HG03457 (cell line): ENCODE measurements around the gene AMOT.
A peak's percentile ranks its signal among the peaks of the same experiment; 100 is the strongest.
"Not testable (repeated sequence)": the region's sequence is repeated elsewhere in the genome, so short reads cannot be mapped to it uniquely, and the experiment has no call there.

Experiments used
- ATAC-seq: cut with Tn5 transposase; IDR thresholded peaks from one replicate; pipeline ENCODE4 v1.9.1; 2021; ENCODE audit warnings: moderate number of reproducible peaks; ENCODE audit not compliant: unreplicated experiment

Gene AMOT, protein sequence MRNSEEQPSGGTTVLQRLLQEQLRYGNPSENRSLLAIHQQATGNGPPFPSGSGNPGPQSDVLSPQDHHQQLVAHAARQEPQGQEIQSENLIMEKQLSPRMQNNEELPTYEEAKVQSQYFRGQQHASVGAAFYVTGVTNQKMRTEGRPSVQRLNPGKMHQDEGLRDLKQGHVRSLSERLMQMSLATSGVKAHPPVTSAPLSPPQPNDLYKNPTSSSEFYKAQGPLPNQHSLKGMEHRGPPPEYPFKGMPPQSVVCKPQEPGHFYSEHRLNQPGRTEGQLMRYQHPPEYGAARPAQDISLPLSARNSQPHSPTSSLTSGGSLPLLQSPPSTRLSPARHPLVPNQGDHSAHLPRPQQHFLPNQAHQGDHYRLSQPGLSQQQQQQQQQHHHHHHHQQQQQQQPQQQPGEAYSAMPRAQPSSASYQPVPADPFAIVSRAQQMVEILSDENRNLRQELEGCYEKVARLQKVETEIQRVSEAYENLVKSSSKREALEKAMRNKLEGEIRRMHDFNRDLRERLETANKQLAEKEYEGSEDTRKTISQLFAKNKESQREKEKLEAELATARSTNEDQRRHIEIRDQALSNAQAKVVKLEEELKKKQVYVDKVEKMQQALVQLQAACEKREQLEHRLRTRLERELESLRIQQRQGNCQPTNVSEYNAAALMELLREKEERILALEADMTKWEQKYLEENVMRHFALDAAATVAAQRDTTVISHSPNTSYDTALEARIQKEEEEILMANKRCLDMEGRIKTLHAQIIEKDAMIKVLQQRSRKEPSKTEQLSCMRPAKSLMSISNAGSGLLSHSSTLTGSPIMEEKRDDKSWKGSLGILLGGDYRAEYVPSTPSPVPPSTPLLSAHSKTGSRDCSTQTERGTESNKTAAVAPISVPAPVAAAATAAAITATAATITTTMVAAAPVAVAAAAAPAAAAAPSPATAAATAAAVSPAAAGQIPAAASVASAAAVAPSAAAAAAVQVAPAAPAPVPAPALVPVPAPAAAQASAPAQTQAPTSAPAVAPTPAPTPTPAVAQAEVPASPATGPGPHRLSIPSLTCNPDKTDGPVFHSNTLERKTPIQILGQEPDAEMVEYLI

DNA sequence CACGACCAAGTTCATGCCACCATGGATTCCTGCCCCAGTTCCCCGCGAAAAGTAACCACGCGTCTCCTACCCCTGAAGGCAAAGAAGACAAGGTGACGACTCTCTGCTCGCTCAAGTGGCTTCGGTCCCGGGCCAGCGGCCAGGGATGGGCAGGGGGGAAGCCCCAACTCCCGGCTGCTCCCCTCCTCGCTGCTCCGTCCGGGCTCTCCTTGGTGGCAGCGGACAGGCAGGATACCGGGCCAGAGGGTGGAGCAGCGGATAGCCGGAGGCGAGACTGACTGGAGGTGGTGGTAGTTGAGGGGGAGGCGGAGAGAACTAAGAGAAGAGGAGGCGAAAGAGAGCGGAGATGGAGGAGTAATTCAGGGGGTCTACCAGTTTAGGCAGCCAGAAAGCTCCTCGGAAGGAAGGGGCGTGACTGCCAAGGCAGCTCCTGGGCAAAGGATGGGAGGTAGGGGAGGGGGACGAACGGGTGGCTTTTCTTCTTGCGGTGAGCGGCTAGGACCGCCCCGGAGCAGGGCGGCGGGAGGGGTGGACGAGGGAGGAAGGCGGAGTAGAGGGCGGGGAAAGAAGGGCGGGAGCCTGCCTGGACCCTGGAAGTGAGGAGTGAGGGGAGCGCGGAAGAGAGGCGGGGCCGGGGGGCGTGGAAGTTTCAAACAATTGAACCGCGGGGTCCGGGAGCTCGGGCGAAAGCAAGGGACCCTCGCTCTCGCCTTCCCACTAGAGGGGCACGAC lies at the start of gene AMOT:
TSS of gene AMOT (minus strand) at position 450 of the 732 bp plus-strand sequence. CDS start 17,705 bp downstream, outside the sequence.
- no peak for ATAC-seq

DNA sequence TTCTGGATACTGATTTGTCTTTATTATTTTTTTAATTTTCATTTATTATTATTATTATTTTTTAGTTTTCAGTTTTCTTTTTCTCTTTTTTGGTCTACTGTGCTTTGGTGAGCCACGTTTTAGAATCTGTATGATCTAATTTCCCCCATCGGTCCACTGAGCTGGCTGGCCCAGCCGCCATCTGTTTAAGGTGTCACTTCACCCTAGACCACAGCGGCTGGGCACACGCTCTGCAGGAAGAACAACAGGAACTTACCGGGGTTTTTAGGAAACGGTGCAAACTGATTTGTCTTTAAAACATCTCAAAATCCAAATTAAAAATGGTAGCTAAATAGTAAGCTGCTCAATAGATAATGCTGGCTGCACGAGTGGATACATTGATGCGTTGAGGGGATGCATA lies 48.8 kb upstream of the AMOT start:
- ATAC-seq, result no peak

DNA sequence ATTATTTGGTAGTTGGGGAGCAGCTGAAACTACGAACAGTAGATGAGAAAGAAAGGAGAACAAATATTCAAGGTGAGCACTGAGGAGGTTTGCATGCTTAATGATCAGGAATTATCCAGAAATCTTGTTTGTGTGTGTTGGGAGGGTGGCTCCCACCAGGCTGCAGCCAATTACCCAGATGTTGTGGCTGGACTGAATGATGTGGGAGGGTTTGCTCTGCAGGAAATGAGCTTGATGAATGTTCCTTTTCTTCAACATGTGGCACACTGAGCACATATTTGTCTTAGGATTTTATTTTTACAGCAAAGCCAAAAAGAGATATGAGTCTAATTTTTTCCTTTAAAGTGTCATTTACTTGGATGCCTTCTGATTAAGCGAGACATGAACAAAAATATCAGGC lies 48.3 kb upstream of the AMOT start:
- ATAC-seq, result no peak

DNA sequence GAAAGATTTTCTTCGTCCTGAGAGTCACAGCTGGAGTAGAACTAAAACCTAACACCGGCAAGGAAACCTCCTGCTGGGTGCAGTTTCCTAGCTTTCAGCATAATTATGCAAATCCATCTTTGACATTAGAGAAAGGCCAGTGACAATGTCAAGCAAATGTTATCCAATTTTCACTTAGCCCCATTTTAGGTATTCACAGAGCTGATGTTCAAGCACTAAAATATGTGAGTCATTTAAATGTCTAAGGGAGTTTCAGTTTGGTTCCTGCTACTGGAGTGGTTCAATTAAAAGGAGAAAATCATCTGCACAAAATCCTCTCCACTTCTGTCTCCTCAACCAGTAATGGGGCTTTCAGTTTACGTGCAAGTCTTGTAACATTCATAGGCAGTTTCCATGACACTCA lies 37.1 kb upstream of the AMOT start:
- no peak for ATAC-seq

DNA sequence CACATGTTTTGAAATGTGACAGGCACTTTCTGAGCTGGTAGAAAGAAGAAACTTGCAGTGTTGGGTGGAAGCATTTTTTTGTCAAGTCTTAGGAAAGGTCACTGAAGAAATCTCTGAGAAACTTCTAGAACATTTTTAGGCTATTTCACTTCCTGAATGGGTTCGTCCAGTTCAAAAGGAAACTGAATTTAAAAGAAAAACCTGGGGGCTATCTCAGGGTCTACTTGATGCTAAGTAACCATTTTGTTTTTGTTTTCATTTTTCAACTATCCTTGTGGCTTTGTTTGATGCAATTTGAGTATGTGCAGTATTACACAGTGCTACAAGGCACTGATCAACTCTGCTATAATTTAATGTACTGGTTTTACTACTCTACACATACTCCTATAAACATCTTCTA lies 34.0 kb upstream of the AMOT start:
- ATAC-seq, result no peak

DNA sequence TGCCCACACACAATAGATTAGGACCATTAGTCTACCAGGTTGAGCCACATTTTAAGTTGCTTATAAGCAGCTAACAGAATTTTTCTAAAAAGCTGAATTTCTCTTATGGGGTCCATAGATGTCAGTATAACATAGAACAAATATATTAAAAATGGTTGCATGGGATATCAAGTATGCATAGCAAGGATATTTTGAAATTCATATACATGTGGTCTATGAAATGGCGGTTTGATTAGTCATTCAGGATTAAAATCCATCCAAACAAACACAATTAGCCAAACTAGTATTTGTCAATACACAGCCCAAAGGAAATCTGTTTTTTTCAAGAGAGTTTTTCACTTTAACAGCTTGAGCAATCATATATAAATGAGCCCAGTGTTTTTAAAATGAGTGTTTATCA lies 33.5 kb upstream of the AMOT start:
- ATAC-seq, result no peak

DNA sequence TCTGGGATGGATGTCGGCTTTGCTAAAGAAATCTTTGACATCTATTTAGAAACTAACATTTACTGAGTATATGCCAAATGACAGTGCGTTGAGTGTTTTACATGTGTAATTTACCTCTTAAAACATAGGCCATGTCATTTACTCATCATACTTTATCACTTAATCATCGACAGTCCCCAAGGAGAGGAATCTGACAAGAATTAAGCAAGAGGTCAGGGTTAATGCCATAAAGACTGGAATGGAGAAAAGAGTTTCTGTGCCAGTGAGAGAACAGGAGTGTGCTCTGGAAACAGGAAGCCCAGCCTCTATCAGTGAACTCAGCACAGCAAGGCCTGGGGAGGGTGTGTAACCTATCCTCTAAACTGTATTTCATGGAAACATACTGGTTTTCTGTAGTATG lies 28.0 kb upstream of the AMOT start:
- ATAC-seq, result no peak

DNA sequence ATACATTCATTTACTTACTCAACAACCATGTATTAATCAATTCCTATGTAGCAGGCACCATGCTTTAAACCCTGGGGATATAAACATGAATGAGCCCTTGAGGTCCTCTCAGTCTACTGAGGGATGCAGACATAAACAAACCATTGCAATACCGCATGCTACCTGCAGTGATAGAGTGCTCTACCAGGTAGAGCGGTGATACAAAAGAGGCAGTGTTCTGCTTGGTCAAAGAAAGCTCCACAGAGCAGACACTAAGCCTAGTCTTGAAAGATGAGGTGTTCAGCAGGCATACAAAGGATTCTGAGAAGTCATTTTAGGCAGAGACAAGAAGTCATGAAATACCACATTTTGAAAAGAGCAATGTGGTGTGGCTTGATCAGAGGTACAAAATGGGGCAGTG lies 26.9 kb upstream of the AMOT start:
- ATAC-seq, result no peak

GRCh38 chrX:112866175-112866574 lies 25.5 kb upstream of the AMOT start:
- ATAC-seq, result no peak

DNA sequence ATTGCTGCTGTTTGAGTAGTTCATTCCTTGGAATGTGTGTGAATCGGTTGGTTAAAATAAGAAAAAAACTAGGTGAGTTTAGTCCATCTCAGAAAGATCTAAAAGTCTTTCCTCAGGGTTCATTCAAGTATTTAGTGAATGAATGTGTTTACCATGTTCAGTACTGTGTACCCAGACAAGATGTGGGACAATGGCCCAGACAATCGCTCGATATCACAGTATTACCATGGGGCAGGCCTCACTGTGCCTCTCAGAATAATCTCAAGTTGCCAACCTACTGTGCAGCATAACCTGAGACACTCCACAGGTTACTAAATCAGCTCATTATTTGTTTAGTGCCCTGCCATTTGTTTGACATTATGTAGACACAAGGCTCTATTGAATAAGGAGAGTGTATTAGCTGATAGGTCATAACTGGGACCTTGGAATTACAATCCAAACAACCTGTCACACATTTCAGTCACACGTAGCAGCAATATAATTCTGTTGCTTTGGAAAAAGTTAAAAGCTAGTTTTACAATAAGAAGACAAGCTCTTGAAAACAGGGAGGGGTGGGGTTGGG lies 24.9 kb upstream of the AMOT start:
- ATAC-seq, result no peak

DNA sequence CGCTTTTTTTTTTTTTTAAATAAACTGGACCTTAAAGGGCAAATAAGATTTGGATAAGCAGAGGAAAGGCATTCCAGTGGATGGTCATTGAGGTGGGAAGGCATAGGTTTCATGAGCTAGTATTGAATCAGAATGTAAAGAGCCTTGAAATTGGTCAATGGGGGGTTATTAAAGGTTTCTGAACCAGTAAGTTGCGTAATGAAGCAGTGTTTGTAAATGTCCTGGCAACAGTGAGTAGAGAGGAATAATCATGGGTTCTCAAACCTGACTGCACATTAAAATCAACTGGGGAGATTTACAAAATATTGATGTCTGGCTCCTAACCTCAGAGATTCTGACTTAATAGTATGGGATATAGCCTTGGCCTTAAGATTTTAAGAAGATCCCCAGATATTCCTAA lies 23.2 kb upstream of the AMOT start:
- ATAC-seq, result no peak

GRCh38 chrX:112857478-112857878 lies 16.8 kb upstream of the AMOT start:
- ATAC-seq, result peak; percentile 99

GRCh38 chrX:112854901-112855300 lies 14.3 kb upstream of the AMOT start:
- not testable (repeated sequence) for ATAC-seq

- ATAC-seq, result no peak
Measured at GRCh38 chrX:112852851-112853250, 12.2 kb upstream of the AMOT start.

- ATAC-seq, result peak; percentile 67
Measured at GRCh38 chrX:112851806-112852205, 11.2 kb upstream of the AMOT start.

GRCh38 chrX:112851161-112851779 lies 10.6 kb upstream of the AMOT start:
- peak; percentile 88 for ATAC-seq

DNA sequence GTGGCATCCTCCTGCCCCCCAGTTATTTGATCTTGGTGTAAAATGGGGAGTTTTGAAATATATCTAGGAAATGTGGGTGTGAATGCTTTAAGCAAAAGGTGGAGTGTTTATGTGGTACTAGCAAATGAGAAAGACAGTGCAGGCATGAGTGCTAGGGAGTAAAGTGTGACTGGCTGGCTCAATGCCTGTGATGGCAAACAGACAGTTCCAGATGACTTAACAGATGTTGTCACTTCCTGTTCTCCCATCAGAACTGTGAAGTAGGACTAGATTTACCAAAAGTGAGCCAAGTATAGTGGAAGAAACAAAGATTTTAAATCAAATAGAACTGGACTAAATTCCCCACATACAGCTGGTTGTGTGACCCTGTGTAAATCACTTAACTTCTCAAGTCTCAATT lies 8.4 kb upstream of the AMOT start:
- no peak for ATAC-seq

DNA sequence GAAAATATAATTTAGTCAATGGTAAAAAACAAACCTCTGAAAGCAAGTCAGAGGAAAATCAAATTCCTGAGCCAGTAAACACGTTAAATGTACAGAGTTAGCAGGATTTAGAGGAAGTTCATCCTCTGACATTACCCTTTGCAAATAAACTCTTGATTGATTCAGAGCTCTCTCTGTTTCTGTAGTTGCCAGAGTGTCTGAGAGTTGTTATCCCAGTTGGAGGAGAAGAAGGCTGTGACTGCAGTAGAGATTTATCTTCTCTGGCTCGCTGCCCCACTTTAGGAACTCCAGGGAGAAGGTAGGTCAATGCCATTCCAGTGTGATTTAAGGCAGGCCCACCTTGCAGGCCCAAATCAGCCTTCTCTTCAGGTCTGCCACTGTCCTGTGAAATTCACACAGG lies 6.2 kb upstream of the AMOT start:
- ATAC-seq, result no peak

- no peak for ATAC-seq
Measured at GRCh38 chrX:112846187-112846586, 5.6 kb upstream of the AMOT start.

- no peak for ATAC-seq
Measured at GRCh38 chrX:112844250-112844649, 3.6 kb upstream of the AMOT start.
